GM21447 (cell line): ENCODE results near the gene ARHGEF2.
"Not testable (repeated sequence)": the region's sequence is repeated elsewhere in the genome, so short reads cannot be mapped to it uniquely, and the experiment has no call there.

Experiments used
- ATAC-seq: cut with Tn5 transposase; IDR thresholded peaks from one replicate; pipeline ENCODE4 v1.9.1; 2021; ENCODE audit not compliant: unreplicated experiment

Gene ARHGEF2

GRCh38 chr1:155993595-155993994 is 15.2 kb upstream of the ARHGEF2 start:
- ATAC-seq: no peak

GRCh38 chr1:155990005-155990739 is 11.8 kb upstream of the ARHGEF2 start:
- no peak for ATAC-seq

DNA sequence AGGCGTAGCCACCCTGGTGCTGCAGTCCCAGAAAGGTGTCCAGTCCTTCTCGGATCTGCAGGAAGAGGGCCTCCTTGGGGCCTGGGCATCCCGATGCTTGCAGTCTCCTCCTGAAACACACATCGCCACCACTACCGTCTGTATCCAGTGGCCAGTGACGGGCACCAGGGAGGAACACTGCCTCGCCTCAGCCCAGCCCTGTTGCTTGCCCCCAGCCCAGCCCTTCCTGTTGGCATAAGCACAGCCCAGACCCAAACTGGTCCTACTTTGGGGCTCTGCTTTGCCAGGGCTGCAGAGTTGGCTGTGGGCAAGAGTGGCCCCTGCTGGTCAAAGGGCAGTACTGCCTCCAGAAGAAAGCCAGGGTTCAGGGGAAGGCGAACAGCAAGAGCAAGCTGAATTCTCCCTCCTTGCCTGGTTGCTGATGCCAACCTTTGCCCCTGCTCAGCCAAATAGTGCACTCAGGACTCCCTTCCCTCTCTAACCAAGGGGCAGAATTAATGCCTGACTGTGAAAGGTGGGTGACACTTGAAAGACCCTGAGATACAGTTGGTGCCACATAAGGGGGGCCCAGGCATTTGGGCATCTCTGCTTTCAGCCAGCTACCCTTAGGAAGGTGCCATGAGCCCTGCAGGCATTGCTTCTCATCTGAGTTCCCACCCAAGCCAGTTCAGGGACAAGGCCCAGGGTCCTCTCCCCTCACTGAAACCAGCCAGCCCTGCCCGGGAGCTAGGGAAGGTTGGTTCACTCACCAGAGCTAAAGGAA is 11.1 kb upstream of the ARHGEF2 start:
- no peak for ATAC-seq

DNA sequence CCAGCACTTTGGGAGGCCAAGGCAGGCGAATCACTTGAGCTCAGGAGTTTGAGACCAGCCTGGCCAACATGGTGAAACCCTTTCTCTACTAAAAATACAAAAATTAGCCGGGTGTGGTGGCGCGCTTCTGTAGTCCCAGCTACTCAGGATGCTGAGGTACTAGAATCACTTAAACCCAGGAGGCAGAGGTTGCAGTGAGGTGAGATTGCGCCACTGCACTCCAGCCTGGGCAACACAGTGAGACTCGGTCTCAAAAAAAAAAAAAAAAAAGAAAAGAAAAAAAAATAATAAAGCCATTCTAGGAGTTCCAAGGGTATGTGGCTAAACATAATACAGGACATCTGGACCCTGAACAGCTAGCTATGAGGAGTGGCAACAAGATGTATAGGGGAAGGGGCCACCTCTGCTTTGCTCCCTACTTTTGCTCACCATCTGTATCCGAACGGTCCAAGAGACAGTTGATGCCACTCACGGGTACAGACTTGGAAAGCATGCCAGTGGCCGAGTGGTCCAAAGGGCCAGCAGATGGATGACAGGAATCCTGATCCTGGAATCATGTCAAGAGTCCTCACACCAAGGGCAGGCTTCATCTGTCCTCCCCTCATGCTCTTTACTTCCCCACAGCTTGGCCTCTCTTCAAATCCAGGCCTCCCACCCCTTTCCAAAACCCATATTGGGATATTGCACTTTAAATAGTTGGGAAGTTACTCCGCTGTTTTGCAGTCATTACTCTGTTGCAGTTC is 6.7 kb upstream of the ARHGEF2 start:
- not testable (repeated sequence) for ATAC-seq

DNA sequence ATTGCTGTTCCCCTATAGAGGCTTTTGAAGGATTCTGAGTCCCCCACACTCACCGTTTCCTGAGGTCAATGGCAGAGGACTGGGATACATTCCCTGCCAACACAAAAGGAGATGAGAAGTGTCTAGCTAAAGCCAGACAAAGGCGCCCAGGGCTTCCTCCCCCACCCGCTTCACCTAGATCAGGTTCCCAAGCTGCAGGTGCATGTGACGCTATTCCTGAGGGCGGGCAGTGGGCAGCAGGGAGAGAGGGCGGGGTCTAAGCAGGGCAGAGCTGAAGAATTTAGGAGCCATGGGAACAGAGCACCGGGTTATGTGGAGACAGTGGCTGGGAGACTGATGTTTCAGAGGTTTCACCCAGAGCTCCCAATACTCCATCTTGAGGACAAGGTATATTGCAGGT is 6.0 kb upstream of the ARHGEF2 start:
- no peak for ATAC-seq

DNA sequence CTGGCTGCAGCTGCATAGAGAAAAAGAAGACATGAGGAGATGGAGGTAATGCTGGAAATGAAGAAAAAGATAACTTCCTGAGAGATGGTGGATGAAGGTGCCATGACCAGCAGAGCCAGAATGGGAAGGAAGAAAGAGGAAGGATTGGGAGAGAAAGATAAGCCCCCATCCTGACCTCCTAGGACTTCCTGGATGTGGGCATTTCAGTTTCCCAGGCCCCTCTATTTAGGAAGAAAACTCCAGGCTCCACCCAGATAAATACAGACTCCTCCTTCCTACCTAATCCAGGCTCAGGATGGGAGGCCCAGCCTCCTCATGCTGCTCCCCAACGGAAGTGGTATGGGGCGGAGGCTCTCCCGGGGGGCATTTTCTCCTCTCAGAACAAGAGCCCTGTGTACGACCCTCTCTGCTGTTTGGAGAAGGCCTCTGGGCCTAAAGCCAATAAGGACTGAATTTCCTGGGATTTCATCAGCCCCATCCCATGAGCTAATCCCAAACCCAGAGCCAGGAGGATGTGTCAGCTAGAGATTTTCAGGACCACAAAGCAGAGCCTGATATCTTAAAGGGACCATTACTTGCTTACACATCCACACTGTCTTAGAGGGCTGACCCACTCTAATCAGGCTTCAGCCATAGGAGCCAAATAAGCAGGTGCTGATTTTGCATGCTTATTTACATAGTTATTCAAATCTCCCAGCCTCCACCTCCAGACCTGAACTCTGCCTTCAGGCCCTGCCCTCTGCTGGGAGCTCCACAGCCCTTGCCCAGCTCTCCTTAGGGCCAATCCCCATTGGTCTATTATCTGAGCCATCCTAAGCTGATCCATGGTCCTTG is 5.1 kb upstream of the ARHGEF2 start:
- ATAC-seq: no peak

DNA sequence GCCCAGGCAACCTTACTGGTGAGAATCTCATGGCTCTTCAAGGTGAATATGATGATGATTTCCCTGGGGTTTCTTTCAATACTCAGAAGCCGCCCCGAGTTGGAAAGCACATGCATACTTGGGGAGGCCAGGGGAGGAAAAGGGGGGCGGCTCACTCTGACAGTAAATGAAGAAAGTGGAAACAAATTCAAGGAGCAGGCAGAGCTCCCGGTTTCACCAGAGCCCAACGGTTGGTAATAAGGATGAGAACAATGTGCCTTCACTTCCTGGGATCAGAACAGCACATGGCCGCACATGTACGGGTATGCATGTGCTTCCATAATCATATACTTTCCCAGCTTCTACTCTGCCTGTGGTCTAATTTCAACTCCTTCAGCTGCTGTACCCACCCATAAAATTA is 3.8 kb upstream of the ARHGEF2 start:
- no peak for ATAC-seq

- no peak for ATAC-seq
Measured at GRCh38 chr1:155981266-155982088, 3.1 kb upstream of the ARHGEF2 start.

DNA sequence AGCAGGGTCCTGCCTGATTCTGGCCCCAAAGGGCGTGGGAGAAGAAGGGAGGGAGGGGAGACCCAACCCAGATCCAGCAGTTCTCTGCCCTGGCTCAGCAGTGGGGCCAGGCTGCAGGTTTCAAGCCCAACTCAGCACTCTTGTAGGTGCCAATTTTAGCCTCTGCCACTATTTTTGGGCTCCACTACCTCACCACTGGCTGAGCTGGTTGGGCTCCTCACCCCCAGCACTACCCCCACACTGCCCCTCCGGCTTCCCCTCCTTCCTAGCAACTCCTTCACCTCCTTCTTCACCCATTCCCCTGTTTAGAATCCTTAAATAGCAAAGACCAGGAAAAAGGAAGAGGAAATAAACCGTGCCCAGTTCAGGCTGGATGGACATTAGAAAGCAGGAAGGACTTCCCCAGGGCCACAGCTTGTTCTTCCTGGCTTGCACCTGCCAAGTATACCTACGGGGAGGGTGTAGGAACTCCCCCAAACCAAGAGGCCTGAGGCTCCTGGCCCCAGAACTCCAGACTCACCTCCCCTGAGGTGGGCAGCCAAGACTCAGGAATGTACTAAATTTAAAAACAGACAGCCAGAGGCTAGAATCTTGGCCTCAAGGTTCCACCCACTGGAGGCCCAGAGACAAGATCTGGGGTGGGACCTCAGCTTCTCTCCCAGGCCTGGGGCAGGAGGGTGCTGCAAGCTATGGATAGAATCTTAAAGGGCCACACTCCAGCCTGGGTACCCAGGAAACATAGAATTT is 1.4 kb upstream of the ARHGEF2 start:
- no peak for ATAC-seq

- no peak for ATAC-seq
Measured at GRCh38 chr1:155978973-155979429, 654 bp upstream of the ARHGEF2 start.

- ATAC-seq: no peak
Measured at GRCh38 chr1:155977690-155978324, 540 bp downstream of the ARHGEF2 start.

- no peak for ATAC-seq
Measured at GRCh38 chr1:155976913-155977689, 1.2 kb downstream of the ARHGEF2 start.

DNA sequence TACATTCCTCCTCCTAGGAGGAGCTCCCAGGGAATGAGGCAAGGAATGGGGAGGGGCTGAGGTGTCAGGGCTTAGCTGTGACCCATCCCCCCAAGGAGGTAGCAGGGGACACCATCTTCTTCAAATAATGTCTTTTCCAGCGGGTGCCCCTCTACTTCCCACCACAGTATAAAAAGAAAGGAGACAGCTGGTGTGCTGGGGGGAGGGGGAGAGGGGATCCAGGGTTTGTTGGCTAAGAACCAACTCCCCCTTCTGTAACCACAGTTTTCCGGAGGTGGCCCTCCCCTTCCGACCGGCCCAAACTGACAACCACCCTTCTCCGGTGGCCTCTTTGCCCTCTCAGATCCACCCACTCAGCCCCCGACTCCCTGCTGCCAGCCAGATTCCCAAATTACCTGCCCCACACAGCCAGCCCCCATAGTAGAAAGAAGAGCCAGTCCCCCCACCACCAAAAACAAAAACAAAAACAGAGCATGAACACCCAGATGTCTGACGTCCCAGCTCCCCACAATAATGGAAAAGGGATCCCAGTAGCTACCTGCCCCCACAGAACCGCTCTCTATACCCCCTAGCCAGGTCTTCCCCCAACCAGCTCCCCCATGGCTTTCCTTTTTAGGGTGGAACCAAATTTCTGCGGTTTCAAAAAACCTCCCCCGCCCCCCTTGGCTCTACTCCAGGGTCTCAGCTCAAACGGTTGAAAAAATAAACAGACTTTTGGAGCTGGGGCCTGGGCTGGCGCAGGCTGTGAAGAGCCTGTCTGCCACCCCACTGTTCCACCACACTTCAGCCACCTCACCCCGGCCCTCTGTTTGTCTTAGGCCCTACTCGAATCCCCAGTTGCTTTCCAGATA is 2.1 kb downstream of the ARHGEF2 start:
- no peak for ATAC-seq

DNA sequence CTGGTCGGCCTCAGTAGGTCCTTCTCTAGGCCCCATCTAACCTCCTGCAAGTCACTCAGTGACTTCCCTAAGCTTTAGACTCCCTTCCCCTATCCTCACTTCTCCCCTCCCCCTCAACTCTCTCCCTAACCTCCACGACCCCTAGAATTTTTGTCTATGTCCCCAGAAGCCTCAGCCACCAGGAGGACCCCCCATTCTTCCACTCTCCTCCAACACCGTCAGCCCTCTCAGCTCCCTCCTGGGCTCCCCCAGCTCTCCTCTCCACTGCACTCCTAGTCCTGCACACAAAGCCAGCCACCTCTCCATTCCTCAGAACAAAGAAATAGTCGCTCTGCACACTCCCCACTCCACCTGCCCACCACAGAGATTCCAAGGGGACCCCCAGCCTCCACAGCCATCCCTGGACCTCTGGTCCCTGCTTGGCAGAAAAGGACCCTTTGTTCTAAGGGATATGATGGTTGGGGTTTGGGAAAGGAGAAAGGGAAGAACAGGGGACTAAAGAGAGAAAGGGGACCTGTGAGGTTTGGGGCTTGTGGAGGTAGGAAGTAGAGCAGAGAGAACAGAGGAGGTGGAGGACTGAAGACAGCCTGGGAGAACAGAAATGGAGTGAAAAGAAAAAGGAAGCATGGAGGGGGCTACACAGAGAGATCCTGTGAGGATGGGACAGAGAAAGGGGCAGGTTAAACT is 2.8 kb downstream of the ARHGEF2 start:
- no peak for ATAC-seq

DNA sequence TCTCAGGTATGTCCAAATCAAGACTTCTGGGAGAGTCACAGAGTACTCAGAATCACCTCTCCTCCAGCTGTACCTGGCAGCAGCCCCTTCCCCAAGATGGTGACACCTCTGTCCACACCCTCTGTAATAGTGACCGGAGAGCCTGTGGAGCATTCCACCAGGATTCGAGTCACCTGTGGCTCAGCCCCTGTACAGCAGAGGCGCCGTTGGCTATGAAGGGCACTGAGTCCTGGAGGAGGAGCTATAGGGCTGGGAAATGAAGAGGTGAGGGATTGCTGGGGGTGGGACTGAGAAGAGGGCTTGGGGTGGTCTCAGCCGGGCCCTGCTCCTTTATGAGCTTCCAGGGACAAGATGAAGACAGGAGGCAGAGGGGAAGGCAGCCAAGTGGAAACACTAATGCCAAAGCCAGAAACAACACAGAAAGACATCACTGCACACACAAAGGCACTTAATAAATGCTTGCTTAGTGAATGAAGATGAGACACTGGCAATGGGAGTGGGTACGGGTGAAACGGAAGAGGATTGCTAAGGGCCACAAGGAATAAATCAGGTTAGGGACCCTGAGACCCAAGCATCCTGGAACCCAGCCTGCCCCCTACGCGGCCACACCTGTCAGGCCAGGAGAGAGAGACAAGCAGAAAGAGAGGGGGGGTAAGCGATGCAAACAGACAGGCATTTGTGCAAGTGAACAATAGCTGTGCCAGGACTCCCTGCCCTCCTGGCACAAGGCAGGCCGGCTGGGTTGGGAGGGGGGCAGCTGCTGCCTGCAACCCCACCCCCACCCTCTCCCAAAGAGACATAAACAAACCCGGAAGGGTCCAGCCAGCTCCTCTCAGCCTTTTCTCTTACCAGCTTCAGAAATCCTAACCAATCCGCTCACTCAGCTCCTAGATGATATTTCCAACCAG is 3.9 kb downstream of the ARHGEF2 start:
- ATAC-seq: no peak

DNA sequence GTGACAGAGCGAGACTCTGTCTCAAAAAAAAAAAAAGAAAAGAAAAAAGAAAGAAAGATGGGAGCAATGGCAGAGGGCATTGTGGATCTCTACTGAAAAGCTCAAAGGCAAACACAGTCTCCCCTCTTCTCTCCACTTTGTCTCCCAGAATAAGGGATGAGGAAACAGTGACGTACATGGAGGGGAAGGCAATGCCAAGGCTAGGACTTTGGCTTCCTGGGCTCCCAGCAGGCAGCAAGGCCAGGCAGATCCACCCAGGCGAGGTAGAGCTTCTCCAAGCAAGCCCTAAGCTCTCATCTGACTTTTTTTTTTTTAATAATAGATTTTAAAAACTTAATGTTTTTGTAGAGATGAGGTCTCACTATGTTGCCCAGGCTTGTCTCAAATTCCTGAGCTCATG is 4.6 kb downstream of the ARHGEF2 start:
- no peak for ATAC-seq
